ENCODE measurements around the gene NR6A1. TPM values are rescaled to one million over a fixed set of nuclear protein-coding genes. Genes with fewer than 3 reads are reported as not detected.

NR6A1 gene
- total and polyA plus RNA-seq, 2 of the 8 experiments (the other 6 are each of a cell fraction or from before 2014, with no cell fraction given), result 93.2 to 237 TPM

- ChIA-PET POLR2A (ENCODE audit: partially characterized antibody) (interaction anchor here (0.8 to 1.5 kb wide), 4 partner anchors 12 to 83 kb away, joined by 3 to 5 read pairs (median 4); no protein-coding TSS in a partner anchor), CTCF (ENCODE audit: partially characterized antibody) (interaction anchor here (0.8 to 19.2 kb wide), 8 partner anchors 12 to 340 kb away, joined by 3 to 234 read pairs (median 4); no protein-coding TSS in a partner anchor)
- no peaks in the 10 kb centered on the region for H3K27me3 ChIP-seq (replicated peaks in 1 of 4; ENCODE audit: control insufficient read depth in 3 of 4, extremely low read depth in 1 of 4, insufficient read depth in 3 of 4, low read length in 3 of 4)
- H4K91ac ChIP-seq (replicated peaks; ENCODE audit: insufficient read length, low read length), result no peak overlapping the region
- no peak overlapping the region for H3K4ac ChIP-seq (replicated peaks; ENCODE audit: insufficient read length, low read depth, low read length)
- no peaks in the 10 kb centered on the region for H3K9me3 ChIP-seq (ENCODE audit: insufficient read depth in 2 of 2, low read depth in 1 of 2, low read length in 1 of 2)
- peak overlapping the region; percentile 56; the same call in 1 of the 2 replicates for H2BK5ac ChIP-seq (ENCODE audit: low read depth, low read length)
- no peaks in the 10 kb centered on the region for H4K20me1 ChIP-seq (replicated peaks in 1 of 2; ENCODE audit: control insufficient read depth in 1 of 2, insufficient read depth in 2 of 2, low read length in 2 of 2)
- H3K27ac ChIP-seq (ENCODE audit: low read depth, low read length), result no peak overlapping the region
- H3K79me1 ChIP-seq (ENCODE audit: low read depth, low read length), result no peaks in the 10 kb centered on the region
- TF ChIP-seq RBBP5 (IDR thresholded peaks at IDR 0.05; ENCODE audit: borderline replicate concordance, low read depth, low read length) (no peak), POLR2AphosphoS5 (IDR thresholded peaks at IDR 0.05; ENCODE audit: low read depth, low read length) (peak; percentile 62; the same call in 1 of the 2 replicates)
- H3K36me3 ChIP-seq (ENCODE audit: control insufficient read depth in 2 of 4, insufficient read depth in 4 of 4, low read length in 3 of 4), result no peaks in the 10 kb centered on the region
- H2AFZ ChIP-seq (ENCODE audit: low read length), result no peak overlapping the region
- H3K23me2 ChIP-seq (ENCODE audit: low read depth, low read length), result no peaks in the 10 kb centered on the region
- H3K56ac ChIP-seq (replicated peaks; ENCODE audit: insufficient read length, low read depth, low read length), result no peak overlapping the region
- H3K14ac ChIP-seq (ENCODE audit: insufficient read length), result no peak overlapping the region
- no peak overlapping the region; the same call in 1 of the 2 replicates for H2AK5ac ChIP-seq (ENCODE audit: low read depth, low read length)
- WGBS, 2 experiments (ENCODE audit: extremely low coverage in 1 of 2, insufficient coverage in 1 of 2, insufficient read length in 1 of 2, insufficient replicate concordance in 2 of 2, low coverage in 1 of 2, low lambda C conversion rate in 2 of 2, missing lambda C conversion rate in 1 of 2), result 79 to 100% methylated on average over 2 to 22 of the region's 23 CpGs
- no peak overlapping the region for H4K5ac ChIP-seq (ENCODE audit: insufficient read length, low read depth, low read length)
- no peak overlapping the region for H2BK20ac ChIP-seq (ENCODE audit: low read length)
- no peak overlapping the region for H3K4me2 ChIP-seq (ENCODE audit: insufficient read depth in 1 of 2, low read depth in 2 of 2, low read length in 2 of 2)
- H3K4me1 ChIP-seq (replicated peaks in 1 of 4; ENCODE audit: control insufficient read depth in 3 of 4, insufficient read depth in 4 of 4, low read length in 3 of 4), result peaks cover 0 to 18% (median 4%) of the 10 kb centered on the region in 4 experiments; a peak in 5 of 7 replicates
- H3K79me2 ChIP-seq (ENCODE audit: control insufficient read depth in 1 of 2, insufficient read depth in 2 of 2, low read length in 2 of 2), result no peaks in the 10 kb centered on the region
- H3K9ac ChIP-seq (replicated peaks in 1 of 4; ENCODE audit: extremely low read depth in 1 of 4, low read depth in 3 of 4, low read length in 3 of 4), result peak overlapping the region in 1 of 4 experiments; percentile 25; a peak in 2 of 7 replicates
- DNase-seq (ENCODE audit: low read depth in 1 of 2, low spot score in 2 of 2), result peak in 1 of 2 experiments; percentile 53
- H4K8ac ChIP-seq (ENCODE audit: extremely low read depth, insufficient read depth, low read length), result 0 out of 2 replicates have a peak overlapping the region, but pooled peaks have one; percentile 22
- H3K4me3 ChIP-seq (ENCODE audit: extremely low read depth in 1 of 4, insufficient read depth in 2 of 4, low read depth in 3 of 4, low read length in 4 of 4), result no peak overlapping the region
- no peak for FAIRE-seq
- H2BK120ac ChIP-seq (replicated peaks; ENCODE audit: low read depth, low read length), result no peak overlapping the region
- no peak overlapping the region for H3K18ac ChIP-seq (ENCODE audit: extremely low read depth, low read length)
- no peak overlapping the region for H3K23ac ChIP-seq (ENCODE audit: insufficient read length)
- peak overlapping the region; percentile 81; the same call in 1 of the 2 replicates for H2BK15ac ChIP-seq (ENCODE audit: low read length)
- 0 out of 2 replicates have a peak overlapping the region, but pooled peaks have one; percentile 3 for H2BK12ac ChIP-seq (ENCODE audit: low read depth, low read length)
These were observed 259.0 kb downstream of the NR6A1 start for GRCh38 chr9:124511891-124512805.

All from H1 (cell line).